MCF 10A (cell line): Measurements from ENCODE around the gene CERS3. TPM values are rescaled to one million over a fixed set of nuclear protein-coding genes. Genes with fewer than 3 reads are reported as not detected.

Source experiments
- BruUV-seq: library from RNA; stranded (reverse); fragments of 400-500 nt; replicated peaks from 2 replicates; lab custom pipeline; 2021; lab: Mats Ljungman, UMichigan
- CTCF ChIA-PET: fragments of 300-600 bp; sonication (Branson Sonifier 250); formaldehyde crosslinking; extraction: SDS; loops from one replicate; lab custom pipeline; 2021; ENCODE audit warnings: antibody characterized with exemption, inconsistent platforms; lab: Yijun Ruan, JAX
- POLR2A ChIA-PET: fragments of 300-600, 350-650 bp; sonication (Branson Sonifier 250); formaldehyde crosslinking; extraction: SDS; loops from one replicate; lab custom pipeline; 2020; ENCODE audit warnings: antibody characterized with exemption, inconsistent platforms; lab: Yijun Ruan, JAX
- DNase-seq: peaks from one replicate; pipeline ENCODE4 v3.0.0-alpha.2; 2018; ENCODE audit not compliant: unreplicated experiment
- H3K27ac Mint-ChIP-seq: one replicate; pipeline ENCODE4 v1.8.0; 2022; ENCODE audit warnings: mild to moderate bottlenecking, low read depth, mixed read lengths; ENCODE audit not compliant: unreplicated experiment
- H3K27me3 Mint-ChIP-seq: one replicate; pipeline ENCODE4 v1.8.0; 2022; ENCODE audit warnings: mixed read lengths; ENCODE audit not compliant: insufficient read depth, unreplicated experiment
- H3K36me3 Mint-ChIP-seq: one replicate; pipeline ENCODE4 v1.8.0; 2022; ENCODE audit warnings: mild to moderate bottlenecking, moderate library complexity, mixed read lengths; ENCODE audit not compliant: insufficient read depth, unreplicated experiment
- H3K4me1 Mint-ChIP-seq: one replicate; pipeline ENCODE4 v1.8.0; 2022; ENCODE audit warnings: mixed read lengths; ENCODE audit not compliant: insufficient read depth, unreplicated experiment
- H3K4me3 Mint-ChIP-seq: one replicate; pipeline ENCODE4 v1.8.0; 2022; ENCODE audit warnings: mild to moderate bottlenecking, moderate library complexity, mixed read lengths; ENCODE audit not compliant: unreplicated experiment
- H3K9me3 Mint-ChIP-seq: one replicate; pipeline ENCODE4 v1.8.0; 2022; ENCODE audit warnings: mixed read lengths; ENCODE audit not compliant: unreplicated experiment
- intact Hi-C: fragments of 100-400 bp; cut with micrococcal nuclease; formaldehyde crosslinking; loops from 2 replicates; pipeline ENCODE4 v1.14.1; 2022
- total RNA-seq: library from RNA; stranded (reverse); gene quantifications from 2 replicates; pipeline ENCODE4 v1.2.3, GENCODE V29; 2022
- TF ChIP-seq, protein P1 (sequence below): fragments of 200-600 bp; IDR thresholded peaks from one replicate; pipeline ENCODE4 v1.8.0; 2022; ENCODE audit warnings: antibody characterized with exemption, mild to moderate bottlenecking; ENCODE audit not compliant: unreplicated experiment

The CERS3 gene
- total RNA-seq, 1 experiment from 2014 or later: not detected

DNA sequence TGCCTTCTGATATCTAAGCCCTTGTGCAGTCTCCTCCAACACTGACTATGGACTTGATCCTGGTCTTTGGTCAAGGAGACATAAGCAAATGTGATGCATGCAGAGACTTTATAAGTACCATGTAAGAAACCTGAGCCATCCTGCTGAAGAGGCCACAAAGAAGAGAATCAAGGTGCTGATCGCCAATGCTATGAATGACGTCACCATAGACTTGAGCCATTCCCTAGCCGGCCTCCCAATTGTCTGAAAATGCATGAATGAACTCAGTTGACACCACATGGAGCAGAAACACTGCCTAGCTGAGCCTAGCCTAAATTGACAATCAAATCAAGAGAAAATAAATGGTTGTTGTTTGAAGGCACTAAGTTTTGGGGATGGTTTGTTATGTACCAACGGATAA, 51.9 kb downstream of the CERS3 start:
- Mint-ChIP-seq H3K4me1 (no peaks in the 10 kb centered on the region), H3K27ac (no peak overlapping the region), H3K4me3 (no peak overlapping the region), H3K9me3 (peaks cover 14% of the 10 kb centered on the region), H3K36me3 (no peaks in the 10 kb centered on the region), H3K27me3 (no peaks in the 10 kb centered on the region)
- BruUV-seq: no TSS peak
- intact Hi-C loops: no loop called here
- TF ChIP-seq, protein P1, sequence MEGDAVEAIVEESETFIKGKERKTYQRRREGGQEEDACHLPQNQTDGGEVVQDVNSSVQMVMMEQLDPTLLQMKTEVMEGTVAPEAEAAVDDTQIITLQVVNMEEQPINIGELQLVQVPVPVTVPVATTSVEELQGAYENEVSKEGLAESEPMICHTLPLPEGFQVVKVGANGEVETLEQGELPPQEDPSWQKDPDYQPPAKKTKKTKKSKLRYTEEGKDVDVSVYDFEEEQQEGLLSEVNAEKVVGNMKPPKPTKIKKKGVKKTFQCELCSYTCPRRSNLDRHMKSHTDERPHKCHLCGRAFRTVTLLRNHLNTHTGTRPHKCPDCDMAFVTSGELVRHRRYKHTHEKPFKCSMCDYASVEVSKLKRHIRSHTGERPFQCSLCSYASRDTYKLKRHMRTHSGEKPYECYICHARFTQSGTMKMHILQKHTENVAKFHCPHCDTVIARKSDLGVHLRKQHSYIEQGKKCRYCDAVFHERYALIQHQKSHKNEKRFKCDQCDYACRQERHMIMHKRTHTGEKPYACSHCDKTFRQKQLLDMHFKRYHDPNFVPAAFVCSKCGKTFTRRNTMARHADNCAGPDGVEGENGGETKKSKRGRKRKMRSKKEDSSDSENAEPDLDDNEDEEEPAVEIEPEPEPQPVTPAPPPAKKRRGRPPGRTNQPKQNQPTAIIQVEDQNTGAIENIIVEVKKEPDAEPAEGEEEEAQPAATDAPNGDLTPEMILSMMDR: no peak
- no peak for DNase-seq
- POLR2A ChIA-PET: interaction anchor here (0.7 kb wide), 1 partner anchor 58 kb away, joined by 4 read pairs; no protein-coding TSS in a partner anchor
- CTCF ChIA-PET: interaction anchor here (0.5 kb wide), 1 partner anchor 531 kb away, joined by 4 read pairs; no protein-coding TSS in a partner anchor

DNA sequence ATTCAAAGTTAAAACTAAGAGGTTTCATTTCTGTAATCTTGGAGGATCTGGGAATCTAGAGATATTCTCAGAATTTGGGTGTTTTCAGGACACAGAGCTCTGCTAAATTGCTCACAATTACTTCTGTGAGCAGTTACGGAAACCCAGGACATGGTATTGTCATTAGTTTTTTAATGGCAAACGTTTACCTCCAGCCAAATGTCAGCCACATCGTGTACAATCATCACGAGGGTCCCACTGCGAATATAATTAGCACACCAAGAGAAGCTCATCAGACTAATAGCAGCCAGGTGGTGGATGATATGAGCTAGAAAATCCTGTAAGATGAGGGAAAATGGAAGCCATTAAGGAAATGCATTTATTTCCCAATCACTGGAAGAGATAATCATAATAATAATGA, 56.0 kb downstream of the CERS3 start:
- no peak for DNase-seq
- no peaks in the 10 kb centered on the region for H3K4me1 Mint-ChIP-seq
- no peaks in the 10 kb centered on the region for H3K27me3 Mint-ChIP-seq
- no TSS peak for BruUV-seq
- TF ChIP-seq, protein P1: no peak
- no peak overlapping the region for H3K4me3 Mint-ChIP-seq
- ChIA-PET POLR2A (no interaction called here), CTCF (no interaction called here)
- H3K27ac Mint-ChIP-seq: no peak overlapping the region
- H3K9me3 Mint-ChIP-seq: no peaks in the 10 kb centered on the region
- intact Hi-C loops: no loop called here
- no peaks in the 10 kb centered on the region for H3K36me3 Mint-ChIP-seq

DNA sequence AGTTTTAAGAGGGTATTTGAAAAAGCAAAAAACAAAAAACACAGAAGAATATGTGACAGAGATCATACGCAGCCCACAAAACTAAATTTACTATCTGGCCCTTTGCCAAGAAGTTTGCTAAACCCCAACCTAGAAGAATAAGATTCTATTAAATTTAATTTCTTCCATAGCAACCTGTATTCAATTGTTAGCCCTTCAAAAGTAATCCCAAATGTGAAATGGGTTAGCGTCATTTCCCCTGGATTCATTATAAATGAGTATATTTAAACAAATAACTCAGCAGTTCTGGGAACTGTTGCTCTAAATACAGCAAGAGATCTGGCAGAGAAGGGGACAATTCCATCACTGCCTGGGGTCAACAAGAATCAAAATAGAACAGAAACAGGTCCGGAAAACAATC, 56.8 kb downstream of the CERS3 start:
- Mint-ChIP-seq H3K4me1 (no peaks in the 10 kb centered on the region), H3K36me3 (no peaks in the 10 kb centered on the region), H3K27me3 (no peaks in the 10 kb centered on the region), H3K4me3 (no peak overlapping the region), H3K9me3 (no peaks in the 10 kb centered on the region), H3K27ac (no peak overlapping the region)
- no peak for DNase-seq
- intact Hi-C loops: no loop called here
- ChIA-PET CTCF (no interaction called here), POLR2A (no interaction called here)
- no TSS peak for BruUV-seq
- TF ChIP-seq, protein P1: no peak

DNA sequence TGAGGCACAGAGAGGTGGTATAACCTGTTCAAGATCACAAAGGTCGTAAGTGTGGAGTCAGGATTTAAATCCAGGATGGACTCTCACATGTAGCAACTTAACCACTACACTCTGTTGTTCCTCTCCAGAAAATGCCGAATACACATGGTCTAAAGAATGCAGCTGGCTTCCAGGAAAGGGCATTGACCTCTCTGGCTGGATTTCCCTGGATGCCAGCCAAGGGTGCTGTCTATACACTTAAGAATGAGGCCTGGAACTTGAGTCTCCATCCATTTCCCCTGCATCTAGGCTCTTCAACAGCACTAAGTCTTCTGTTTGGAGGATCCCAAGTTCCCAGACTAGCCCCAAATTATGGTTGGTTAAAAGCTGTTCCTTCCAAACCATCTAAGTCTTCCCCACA, 60.5 kb downstream of the CERS3 start:
- no peaks in the 10 kb centered on the region for H3K27me3 Mint-ChIP-seq
- H3K4me1 Mint-ChIP-seq: peaks cover 6% of the 10 kb centered on the region
- peak; percentile 57 for DNase-seq
- no peaks in the 10 kb centered on the region for H3K36me3 Mint-ChIP-seq
- POLR2A ChIA-PET: no interaction called here
- TF ChIP-seq, protein P1: no peak
- H3K9me3 Mint-ChIP-seq: no peaks in the 10 kb centered on the region
- CTCF ChIA-PET: interaction anchor here (0.6 kb wide), 1 partner anchor 41 kb away, joined by 3 read pairs; no protein-coding TSS in a partner anchor
- no TSS peak for BruUV-seq
- intact Hi-C loops: no loop called here
- no peak overlapping the region for H3K27ac Mint-ChIP-seq
- no peak overlapping the region for H3K4me3 Mint-ChIP-seq
